ENCODE data around the gene ABCC2. TPM values are rescaled to one million over a fixed set of nuclear protein-coding genes. Genes with fewer than 3 reads are reported as not detected.

The ABCC2 gene
- total RNA-seq, 4 donors from 2014 or later = 1.3 to 4.2 (median 2.2) TPM

DNA sequence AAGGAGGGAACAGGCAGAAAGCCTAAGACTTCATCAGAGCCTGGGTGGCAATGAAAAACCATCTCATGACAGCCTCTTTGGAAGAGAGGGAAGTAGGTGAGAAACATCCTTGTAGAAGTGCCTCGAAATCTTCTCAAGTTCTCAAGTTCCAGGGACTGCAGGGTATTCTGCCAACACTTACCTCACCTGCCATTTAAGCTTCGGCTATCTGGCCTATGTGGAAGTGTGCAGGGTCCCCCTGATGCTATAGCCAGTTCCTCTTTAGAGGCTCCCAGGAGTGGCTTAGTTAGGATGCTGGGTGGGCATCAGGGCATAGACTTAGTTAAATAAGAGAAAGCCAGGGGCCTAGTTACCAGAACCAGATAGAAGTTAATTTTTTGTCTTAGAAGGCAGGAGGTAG is 27.0 kb downstream of the ABCC2 start:
- TF ChIP-seq, protein P1, sequence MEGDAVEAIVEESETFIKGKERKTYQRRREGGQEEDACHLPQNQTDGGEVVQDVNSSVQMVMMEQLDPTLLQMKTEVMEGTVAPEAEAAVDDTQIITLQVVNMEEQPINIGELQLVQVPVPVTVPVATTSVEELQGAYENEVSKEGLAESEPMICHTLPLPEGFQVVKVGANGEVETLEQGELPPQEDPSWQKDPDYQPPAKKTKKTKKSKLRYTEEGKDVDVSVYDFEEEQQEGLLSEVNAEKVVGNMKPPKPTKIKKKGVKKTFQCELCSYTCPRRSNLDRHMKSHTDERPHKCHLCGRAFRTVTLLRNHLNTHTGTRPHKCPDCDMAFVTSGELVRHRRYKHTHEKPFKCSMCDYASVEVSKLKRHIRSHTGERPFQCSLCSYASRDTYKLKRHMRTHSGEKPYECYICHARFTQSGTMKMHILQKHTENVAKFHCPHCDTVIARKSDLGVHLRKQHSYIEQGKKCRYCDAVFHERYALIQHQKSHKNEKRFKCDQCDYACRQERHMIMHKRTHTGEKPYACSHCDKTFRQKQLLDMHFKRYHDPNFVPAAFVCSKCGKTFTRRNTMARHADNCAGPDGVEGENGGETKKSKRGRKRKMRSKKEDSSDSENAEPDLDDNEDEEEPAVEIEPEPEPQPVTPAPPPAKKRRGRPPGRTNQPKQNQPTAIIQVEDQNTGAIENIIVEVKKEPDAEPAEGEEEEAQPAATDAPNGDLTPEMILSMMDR (IDR thresholded peaks at IDR 0.05; ENCODE audit: low read depth) = no peak

- TF ChIP-seq, protein P1 (IDR thresholded peaks at IDR 0.05; ENCODE audit: low read depth) = no peak
These were observed 27.6 kb downstream of the ABCC2 start for GRCh38 chr10:99809931-99810615.

GRCh38 chr10:99812177-99812576 is 29.7 kb downstream of the ABCC2 start:
- TF ChIP-seq, protein P1 (IDR thresholded peaks at IDR 0.05; ENCODE audit: low read depth) = no peak

- TF ChIP-seq, protein P1 (IDR thresholded peaks at IDR 0.05; ENCODE audit: low read depth) = no peak
These were observed 31.7 kb downstream of the ABCC2 start for GRCh38 chr10:99814143-99814542.

DNA sequence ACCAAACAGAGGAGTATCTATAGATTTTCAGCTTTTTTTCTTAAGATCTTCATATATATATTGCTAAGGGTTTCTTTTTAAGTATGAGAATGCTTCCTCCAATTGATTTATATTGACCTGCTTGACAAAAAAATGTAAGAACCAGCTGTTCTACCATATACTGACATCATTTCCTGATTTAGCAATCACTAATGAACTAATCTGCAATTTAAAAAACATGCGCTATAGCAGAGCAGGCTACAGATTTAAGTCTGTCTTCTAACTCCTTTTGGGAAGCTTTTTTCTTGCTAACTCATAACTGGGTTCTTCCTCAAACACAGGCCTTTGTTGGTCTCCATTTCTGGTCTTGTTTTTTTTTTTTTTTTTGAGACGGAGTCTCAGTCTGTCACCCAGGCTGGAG is 33.2 kb downstream of the ABCC2 start:
- TF ChIP-seq, protein P1 (IDR thresholded peaks at IDR 0.05; ENCODE audit: low read depth) = no peak

DNA sequence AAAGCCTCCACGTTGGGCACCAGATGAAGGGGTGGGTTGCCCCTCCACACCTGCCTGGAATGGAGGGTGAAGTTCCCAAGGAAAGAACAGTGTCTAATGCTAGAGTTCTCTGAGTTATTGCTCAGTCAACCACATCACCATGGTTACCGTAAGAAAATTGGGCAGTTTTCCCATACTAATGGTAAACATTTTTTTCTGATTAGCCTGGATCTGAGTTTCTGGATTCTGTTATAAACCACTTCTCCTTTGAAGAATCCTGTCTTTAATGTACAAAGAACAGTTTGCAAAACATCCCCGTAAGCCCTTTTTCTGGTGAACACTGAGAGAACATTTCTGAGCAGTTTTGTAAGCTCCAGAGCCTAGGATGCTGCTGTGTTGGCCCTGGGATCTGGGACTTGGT is 45.5 kb downstream of the ABCC2 start:
- TF ChIP-seq, protein P1 (IDR thresholded peaks at IDR 0.05; ENCODE audit: low read depth) = no peak

GRCh38 chr10:99828464-99828863 is 46.0 kb downstream of the ABCC2 start:
- TF ChIP-seq, protein P1 (IDR thresholded peaks at IDR 0.05; ENCODE audit: low read depth) = no peak

Measured in subcutaneous adipose tissue (tissue), 4 donors.